Upper lobe of left lung (tissue), 6 donors: ENCODE measurements around the gene GRB10. TPM values are rescaled to one million over a fixed set of nuclear protein-coding genes. Genes with fewer than 3 reads are reported as not detected.

Source experiments
- ATAC-seq, 2 donors: fragments of 200-7000 bp; cut with Tn5 transposase; one replicate each; pipeline ENCODE4 v1.9.1; 2022; ENCODE audit warnings: mild to moderate bottlenecking in 2 of 2, moderate library complexity in 2 of 2; ENCODE audit not compliant: low FRiP score in 2 of 2
- DNase-seq, 2 donors: peaks; one replicate each; pipeline ENCODE4 v3.0.0-alpha.2; 2019 to 2020
- H3K27ac ChIP-seq, 4 donors: fragments of 200-600 bp; sonication (generic); one replicate each; pipeline ENCODE4 v1.5.1; 2016 to 2019
- H3K27me3 ChIP-seq, 4 donors: fragments of 200-600 bp; sonication (generic); one replicate each; pipeline ENCODE4 v1.5.1; 2017 to 2019
- H3K36me3 ChIP-seq, 4 donors: fragments of 200-600 bp; sonication (generic); one replicate each; pipeline ENCODE4 v1.5.1; 2016 to 2019
- H3K4me1 ChIP-seq, 4 donors: fragments of 200-600 bp; sonication (generic); one replicate each; pipeline ENCODE4 v1.5.1; 2018 to 2019
- H3K4me3 ChIP-seq, 4 donors: fragments of 200-600 bp; sonication (generic); one replicate each; pipeline ENCODE4 v1.5.1; 2017 to 2019; ENCODE audit warnings: mild to moderate bottlenecking in 2 of 4, moderate library complexity in 1 of 4
- H3K9me3 ChIP-seq, 4 donors: fragments of 200-600 bp; sonication (generic); one replicate each; pipeline ENCODE4 v1.5.1; 2018 to 2019
- EP300 ChIP-seq, 4 donors: sonication (generic); formaldehyde crosslinking; IDR thresholded peaks; one replicate each; pipeline ENCODE4 v1.5.1; 2017; ENCODE audit warnings: antibody characterized with exemption in 4 of 4, control low read depth in 2 of 4
- POLR2A ChIP-seq, 4 donors: fragments of 450-650 bp; IDR thresholded peaks; one replicate each; pipeline ENCODE4 v1.5.1; 2016 to 2017; ENCODE audit warnings: antibody characterized with exemption in 4 of 4, mild to moderate bottlenecking in 2 of 4
- POLR2AphosphoS5 ChIP-seq, 2 donors: sonication (generic); formaldehyde crosslinking; IDR thresholded peaks; one replicate each; pipeline ENCODE4 v1.5.1; 2017; ENCODE audit warnings: antibody characterized with exemption in 2 of 2
- WGBS, 2 donors: methylation state at CpG; one replicate each; pipeline ENCODE4 v1.1.5; 2017 to 2018; 5-methylcytosine and 5-hydroxymethylcytosine counted together
- total RNA-seq, 6 donors: library from RNA; depleted of rRNA in 4 of 6; stranded (reverse); fragments of >200 nt in 4 of 6; gene quantifications; one replicate each; pipeline versions ENCODE4 v1.1.0 to v1.2.1, GENCODE V29; 2016 to 2021
- TF ChIP-seq, protein P1 (sequence below), 6 experiments: fragments of 450-650 bp in 4 of 6; fragments of 200-600 bp in 2 of 6; sonication (generic) in 2 of 6; IDR thresholded peaks; one replicate each; pipeline ENCODE4 v1.5.1; 2016 to 2019; ENCODE audit warnings: antibody characterized with exemption in 6 of 6
- donor health status: DM: no; HTN: no; CAD: no; lungs with moderate emphysema.
- donor health status: DM: no; HTN: yes; CAD: no; lungs with severe emphysema.

Gene GRB10
- total RNA-seq, 6 donors from 2014 or later: 32.8 to 92.2 (median 46.5) TPM

DNA sequence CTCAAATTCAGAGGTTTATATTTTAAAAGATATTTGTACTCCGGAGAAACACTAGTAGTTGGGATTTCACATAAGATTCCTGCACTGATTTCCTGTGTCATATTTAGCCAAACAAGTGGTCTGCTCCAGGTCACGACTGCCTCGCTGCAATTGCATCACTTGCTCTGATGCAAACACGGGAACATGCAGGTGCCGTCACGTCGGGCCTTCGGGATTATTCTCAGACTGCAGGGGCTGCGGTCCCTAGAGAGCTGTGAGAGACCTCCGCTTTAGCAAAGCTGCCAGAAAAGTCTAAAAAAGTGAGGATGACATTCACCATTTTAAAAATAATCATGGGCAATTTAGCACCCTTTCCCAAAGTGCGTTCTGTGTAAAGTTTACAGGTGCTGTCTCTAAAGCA, 124.0 kb downstream of the GRB10 start:
- TF ChIP-seq EP300 (IDR thresholded peaks at IDR 0.05): no peak
- TF ChIP-seq, protein P1, sequence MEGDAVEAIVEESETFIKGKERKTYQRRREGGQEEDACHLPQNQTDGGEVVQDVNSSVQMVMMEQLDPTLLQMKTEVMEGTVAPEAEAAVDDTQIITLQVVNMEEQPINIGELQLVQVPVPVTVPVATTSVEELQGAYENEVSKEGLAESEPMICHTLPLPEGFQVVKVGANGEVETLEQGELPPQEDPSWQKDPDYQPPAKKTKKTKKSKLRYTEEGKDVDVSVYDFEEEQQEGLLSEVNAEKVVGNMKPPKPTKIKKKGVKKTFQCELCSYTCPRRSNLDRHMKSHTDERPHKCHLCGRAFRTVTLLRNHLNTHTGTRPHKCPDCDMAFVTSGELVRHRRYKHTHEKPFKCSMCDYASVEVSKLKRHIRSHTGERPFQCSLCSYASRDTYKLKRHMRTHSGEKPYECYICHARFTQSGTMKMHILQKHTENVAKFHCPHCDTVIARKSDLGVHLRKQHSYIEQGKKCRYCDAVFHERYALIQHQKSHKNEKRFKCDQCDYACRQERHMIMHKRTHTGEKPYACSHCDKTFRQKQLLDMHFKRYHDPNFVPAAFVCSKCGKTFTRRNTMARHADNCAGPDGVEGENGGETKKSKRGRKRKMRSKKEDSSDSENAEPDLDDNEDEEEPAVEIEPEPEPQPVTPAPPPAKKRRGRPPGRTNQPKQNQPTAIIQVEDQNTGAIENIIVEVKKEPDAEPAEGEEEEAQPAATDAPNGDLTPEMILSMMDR (IDR thresholded peaks at IDR 0.05): no peak
- TF ChIP-seq POLR2A (IDR thresholded peaks at IDR 0.05): no peak
- no peak for TF ChIP-seq POLR2AphosphoS5 (IDR thresholded peaks at IDR 0.05)
- DNase-seq (no peak), ATAC-seq (no peak)
- Histone ChIP-seq H3K4me1 (peaks cover 79 to 90% (median 83%) of the 10 kb centered on the region in 4 donors), H3K27ac (peak overlapping the region in 2 of 4 donors; percentile 77 to 86), H3K27me3 (no peaks in the 10 kb centered on the region), H3K4me3 (no peak overlapping the region), H3K9me3 (no peaks in the 10 kb centered on the region), H3K36me3 (peaks cover 0 to 4% (median 0%) of the 10 kb centered on the region in 4 donors)
- 79 to 85% methylated on average over 11 of the region's 11 CpGs for WGBS, 2 donors

DNA sequence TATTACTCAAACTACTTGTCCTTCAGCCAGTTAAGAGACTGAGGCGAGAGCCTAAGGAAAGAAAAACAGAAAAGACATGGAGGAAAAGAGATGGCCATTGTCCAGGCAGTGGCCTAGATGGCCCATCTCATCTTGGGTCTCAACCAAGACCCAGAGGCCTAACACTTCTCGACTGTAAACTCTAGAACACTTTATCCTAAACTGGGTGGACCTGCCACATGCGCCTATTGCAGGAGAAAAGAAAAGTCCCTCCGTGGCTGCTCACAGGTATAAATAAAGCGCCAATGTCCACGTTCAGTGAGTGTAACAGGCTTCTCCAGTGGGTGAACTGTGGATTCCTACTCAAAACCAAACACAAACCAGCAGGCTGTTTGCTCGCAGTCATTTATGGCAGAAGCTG, 124.8 kb downstream of the GRB10 start:
- peaks cover 81 to 90% (median 83%) of the 10 kb centered on the region in 4 donors for H3K4me1 ChIP-seq
- ATAC-seq: no peak
- no peak overlapping the region for H3K4me3 ChIP-seq
- no peaks in the 10 kb centered on the region for H3K27me3 ChIP-seq
- WGBS, 2 donors: 85 to 88% methylated on average over 7 of the region's 7 CpGs
- TF ChIP-seq EP300 (IDR thresholded peaks at IDR 0.05): no peak
- no peak for TF ChIP-seq POLR2A (IDR thresholded peaks at IDR 0.05)
- TF ChIP-seq, protein P1 (IDR thresholded peaks at IDR 0.05): no peak
- no peak for TF ChIP-seq POLR2AphosphoS5 (IDR thresholded peaks at IDR 0.05)
- no peak for DNase-seq
- H3K9me3 ChIP-seq: no peaks in the 10 kb centered on the region
- no peaks in the 10 kb centered on the region for H3K36me3 ChIP-seq
- H3K27ac ChIP-seq: peak overlapping the region; percentile 62 to 86 (median 76)

DNA sequence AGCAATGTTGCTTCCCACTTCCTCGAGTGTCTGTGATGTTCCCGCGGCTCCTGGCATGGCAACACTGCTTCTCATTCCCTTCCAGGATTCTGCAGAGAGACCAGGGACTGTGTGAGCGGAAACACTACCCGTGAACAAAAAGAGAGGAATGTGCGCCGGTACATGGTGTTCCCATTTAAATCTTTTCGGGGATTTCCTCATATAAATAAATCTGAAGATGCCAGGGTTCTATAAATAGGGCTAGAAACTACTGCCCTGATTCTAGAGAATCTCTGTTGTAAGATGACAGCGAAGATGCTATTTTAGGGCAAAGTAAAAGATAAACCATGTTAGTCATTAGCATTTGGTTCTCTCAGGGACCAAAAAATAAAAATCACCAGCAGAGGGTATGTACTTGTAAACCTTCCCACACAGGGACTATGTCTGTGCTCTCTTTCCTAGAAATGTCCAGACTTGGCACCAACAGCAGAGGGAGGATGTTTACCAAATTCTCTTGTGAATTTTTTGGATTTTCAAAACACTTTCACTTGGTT, 125.3 kb downstream of the GRB10 start:
- ATAC-seq (peak; percentile 36 to 70), DNase-seq (no peak)
- Histone ChIP-seq H3K27me3 (no peaks in the 10 kb centered on the region), H3K27ac (peak overlapping the region; percentile 68 to 86 (median 76)), H3K4me3 (no peak overlapping the region), H3K4me1 (peaks cover 80 to 90% (median 82%) of the 10 kb centered on the region in 4 donors), H3K36me3 (no peaks in the 10 kb centered on the region), H3K9me3 (no peaks in the 10 kb centered on the region)
- 60 to 66% methylated on average over 9 of the region's 9 CpGs for WGBS, 2 donors
- TF ChIP-seq POLR2AphosphoS5 (IDR thresholded peaks at IDR 0.05) (peak; percentile 91 to 94), POLR2A (IDR thresholded peaks at IDR 0.05) (no peak), EP300 (IDR thresholded peaks at IDR 0.05) (peak; percentile 45 to 98 (median 94))
- TF ChIP-seq, protein P1 (IDR thresholded peaks at IDR 0.05): peak in 2 of 6 experiments; percentile 20 to 47

GRCh38 chr7:50656141-50656895, 126.4 kb downstream of the GRB10 start:
- TF ChIP-seq EP300 (IDR thresholded peaks at IDR 0.05) (peak in 1 of 4 donors; percentile 4), POLR2A (IDR thresholded peaks at IDR 0.05) (no peak), POLR2AphosphoS5 (IDR thresholded peaks at IDR 0.05) (peak in 1 of 2 donors; percentile 29)
- TF ChIP-seq, protein P1 (IDR thresholded peaks at IDR 0.05): no peak
- H3K27ac ChIP-seq: peak overlapping the region; percentile 68 to 86 (median 75)

More at GRCh38 chr7:50656141-50656895, 126.4 kb downstream of the GRB10 start:
- DNase-seq: no peak
- peaks cover 0 to under 1% (median 0%) of the 10 kb centered on the region in 4 donors for H3K36me3 ChIP-seq
- H3K4me1 ChIP-seq: peaks cover 69 to 79% (median 72%) of the 10 kb centered on the region in 4 donors
- no peak for ATAC-seq
- no peaks in the 10 kb centered on the region for H3K27me3 ChIP-seq
- no peak overlapping the region for H3K4me3 ChIP-seq
- 68 to 82% methylated on average over 14 to 16 of the region's 16 CpGs for WGBS, 2 donors
- H3K9me3 ChIP-seq: no peaks in the 10 kb centered on the region
